SH-SY5Y (cell line): ENCODE measurements around the gene RAB3GAP2.

ENCODE experiments used
- GATA2 ChIP-seq: IDR thresholded peaks from 2 replicates; pipeline ENCODE4 v1.6.1; 2011; ENCODE audit warnings: mild to moderate bottlenecking, low read depth, low read length
- GATA3 ChIP-seq: IDR thresholded peaks from 2 replicates; pipeline ENCODE4 v1.6.1; 2011; ENCODE audit warnings: low read depth, mild to moderate bottlenecking, low read length, moderate library complexity

DNA sequence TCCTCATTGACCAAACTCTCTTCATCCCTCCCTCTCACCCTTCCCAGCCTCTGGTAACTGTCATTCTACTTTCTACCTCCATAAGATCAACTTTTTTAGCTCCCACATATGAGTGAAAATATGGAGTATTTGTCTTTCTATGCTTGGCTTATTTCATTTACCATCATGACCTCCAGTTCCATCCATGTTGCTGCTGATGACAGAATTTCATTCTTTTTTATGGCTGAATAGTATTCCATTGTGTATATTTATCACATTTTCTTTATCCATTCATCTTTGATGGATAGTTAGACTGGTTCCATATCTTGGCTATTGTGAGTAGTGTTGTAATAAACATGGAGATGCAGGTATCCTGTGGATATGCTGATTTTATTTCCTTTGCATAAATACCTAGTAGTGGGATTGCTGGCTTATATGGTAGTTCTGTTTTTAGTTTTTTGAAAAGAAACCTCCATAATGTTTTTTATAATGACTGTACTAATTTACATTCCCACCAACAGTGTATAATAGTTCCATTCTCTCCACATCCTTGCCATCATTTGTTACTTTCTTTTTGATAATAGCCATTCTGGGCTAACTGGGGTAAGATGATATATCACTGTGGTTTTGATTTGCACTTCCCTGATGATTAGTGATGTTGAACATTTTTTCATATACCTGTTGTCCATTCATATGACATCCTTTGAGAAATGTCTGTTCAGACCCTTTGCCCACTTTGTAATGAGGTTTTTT, 142.6 kb downstream of the RAB3GAP2 start:
- TF ChIP-seq GATA2, result no peak
- TF ChIP-seq GATA3, result no peak
